Heart right ventricle (tissue), 16 donors: Measurements from ENCODE around the gene VKORC1L1. TPM values are rescaled to one million over a fixed set of nuclear protein-coding genes. Genes with fewer than 3 reads are reported as not detected.
A peak's percentile ranks its signal among the peaks of the same experiment; 100 is the strongest.
"Not testable (repeated sequence)": the region's sequence is repeated elsewhere in the genome, so short reads cannot be mapped to it uniquely, and the experiment has no call there.

ENCODE experiments used
- ATAC-seq, 8 donors: fragments of 200-7000 bp; cut with Tn5 transposase; one replicate each; pipeline ENCODE4 v1.9.1; 2020; ENCODE audit warnings: mild to moderate bottlenecking in 8 of 8, moderate library complexity in 8 of 8, moderate number of reproducible peaks in 1 of 8
- DNase-seq, 2 donors: peaks; one replicate each; pipeline ENCODE4 v3.0.0-alpha.2; 2020
- H3K27ac ChIP-seq, 10 donors: fragments of 200-600 bp; sonication (generic) in 2 of 10; one replicate each; pipeline versions ENCODE4 v1.5.0 to v1.8.0; 2020 to 2022; ENCODE audit warnings: mild to moderate bottlenecking in 3 of 10
- H3K27me3 ChIP-seq, 7 donors: fragments of 200-600 bp; one replicate each; pipeline ENCODE4 v1.8.0; 2021 to 2022; ENCODE audit warnings: mild to moderate bottlenecking in 2 of 7
- H3K36me3 ChIP-seq, 9 donors: fragments of 200-600 bp; sonication (generic) in 1 of 9; one replicate each; pipeline versions ENCODE4 v1.5.0 to v1.8.0; 2020 to 2022; ENCODE audit warnings: mild to moderate bottlenecking in 2 of 9
- H3K4me1 ChIP-seq, 9 donors: fragments of 200-600 bp; sonication (generic) in 1 of 9; one replicate each; pipeline versions ENCODE4 v1.5.0 to v1.8.0; 2020 to 2022; ENCODE audit warnings: mild to moderate bottlenecking in 4 of 9
- H3K4me3 ChIP-seq, 10 donors: fragments of 200-600 bp; sonication (generic) in 2 of 10; one replicate each; pipeline versions ENCODE4 v1.5.0 to v1.8.0; 2020 to 2022; ENCODE audit warnings: mild to moderate bottlenecking in 7 of 10, moderate library complexity in 2 of 10
- H3K9me3 ChIP-seq, 11 donors: fragments of 200-600 bp in 10 of 11; sonication (generic) in 2 of 11; one replicate each; pipeline versions ENCODE4 v1.5.0 to v1.8.0; 2013 to 2022; ENCODE audit warnings: mild to moderate bottlenecking in 2 of 11, control low read depth in 1 of 11, moderate library complexity in 1 of 11
- CTCF ChIP-seq, 9 donors: fragments of 200-600 bp; sonication (generic) in 2 of 9; IDR thresholded peaks; one replicate each; pipeline versions ENCODE4 v1.5.0 to v1.8.0; 2021 to 2022; ENCODE audit warnings: antibody characterized with exemption in 9 of 9, mild to moderate bottlenecking in 5 of 9, moderate library complexity in 1 of 9
- WGBS, 2 donors: extraction: QIAGEN DNeasy Blood & Tissue Kit; methylation state at CpG; one replicate each; pipeline ENCODE4 v1.1.7; 2013; ENCODE audit warnings: inconsistent platforms in 1 of 2; 5-methylcytosine and 5-hydroxymethylcytosine counted together
- intact Hi-C, 10 donors: fragments of 100-400 bp; cut with DNase I; formaldehyde crosslinking; loops; one replicate each; pipeline versions ENCODE4 v1.11.1 to v1.14.2; 2022
- polyA plus RNA-seq, 2 donors: library from polyadenylated mRNA; stranded (reverse); fragments of 200-250 nt; gene quantifications; one replicate each; pipeline ENCODE4 v1.2.3, GENCODE V29; 2013
- total RNA-seq, 10 donors: library from RNA; stranded (reverse); fragmentation: NEBNext Ultra II Directional in 3 of 10; extraction: Animal tissue kit (Norgen Biotek cat#: 25700) in 3 of 10; gene quantifications; one replicate each; pipeline versions ENCODE4 v1.2.1 to v1.2.4, GENCODE V29; 2021 to 2023
- donor health status: Arrhythmogenic right ventricular cardiomyopathy.
- donor health status: ischemic (EF 13 %, LVEDD 7.1; RV severe dilation, severe dysfunction).
- donor health status: healthy with polysubstance abuse.
- donor health status: DM: no; HTN: yes; CAD: no.
- donor health status: DM: no; HTN: no; CAD: no.
- donor health status: ischemic (EF 25% LVEDD 6.9; RV normal size, moderate dysfunction).
- donor health status: ischemic (EF 25% LVEDD 5.7; RV mildly dilated, moderate dysfunction).
- donor health status: healthy.
- donor health status: DM: yes; HTN: yes; CAD: no.
- donor health status: Ischemic cardiomyopathy.
- donor health status: ischemic (EF 35%, LVEDD 5.7; RV mildly dilated, moderate dysfunction).
- donor health status: nonischemic (EF 11% LVEDD 7.7; RV severe dilation, severe dysfunction).
- donor health status: DM: yes; HTN: yes; CAD: no.
- donor health status: PGD.
- donor health status: ischemic (EF 29% LVEDD 5.4; RV normal size, mild dysfunction).
- donor health status: nonischemic (EF 23%, LVEDD 6.1; RV moderate dilation, normal function).

VKORC1L1 gene
- total and polyA plus RNA-seq, 12 donors, result 4.4 to 23.8 (median 17.0) TPM

DNA sequence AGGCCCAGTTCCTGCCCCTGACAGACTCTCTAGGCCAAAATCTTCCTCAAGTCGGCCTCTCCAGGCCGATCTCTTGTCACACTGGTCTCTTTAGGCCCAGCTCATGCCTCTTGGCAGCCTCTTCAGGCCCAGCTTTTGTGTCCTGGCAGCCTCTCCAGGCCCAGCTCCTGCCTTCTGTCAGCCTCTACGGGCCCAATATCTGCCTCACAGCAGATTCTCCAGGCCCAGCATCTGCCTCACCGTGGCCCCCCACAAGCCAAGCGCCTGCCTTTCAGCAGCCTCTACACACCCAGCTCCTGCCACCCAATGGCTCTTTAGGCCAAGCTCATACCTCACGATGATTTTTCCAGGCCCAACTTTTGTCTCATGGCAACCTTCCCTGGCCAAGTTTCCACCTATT lies 33.0 kb upstream of the VKORC1L1 start:
- DNase-seq, result no peak
- no peaks in the 10 kb centered on the region for H3K9me3 ChIP-seq
- H3K4me1 ChIP-seq, result peaks cover 0 to 4% (median 0%) of the 10 kb centered on the region in 9 donors
- no peak overlapping the region for H3K4me3 ChIP-seq
- no peak overlapping the region for H3K27ac ChIP-seq
- no peaks in the 10 kb centered on the region for H3K36me3 ChIP-seq
- ATAC-seq, result no peak
- no peaks in the 10 kb centered on the region for H3K27me3 ChIP-seq
- no peak for TF ChIP-seq CTCF (IDR thresholded peaks at IDR 0.05)
- intact Hi-C loops, result no loop called here
- WGBS, 2 donors, result 91 to 92% methylated on average over 6 of the region's 6 CpGs

- Histone ChIP-seq H3K27ac (no peak overlapping the region), H3K9me3 (no peaks in the 10 kb centered on the region), H3K36me3 (no peaks in the 10 kb centered on the region), H3K27me3 (no peaks in the 10 kb centered on the region), H3K4me3 (no peak overlapping the region), H3K4me1 (no peaks in the 10 kb centered on the region)
- TF ChIP-seq CTCF (IDR thresholded peaks at IDR 0.05), result peak in 1 of 9 donors; percentile 25
- WGBS, 2 donors, result 93% methylated on average over 4 of the region's 4 CpGs
- intact Hi-C loops, result no loop called here
- peak in 1 of 8 donors; percentile 20 for ATAC-seq
- DNase-seq, result no peak
Observed at GRCh38 chr7:65840446-65840845, 32.4 kb upstream of the VKORC1L1 start.

GRCh38 chr7:65843616-65844015 lies 29.3 kb upstream of the VKORC1L1 start:
- H3K27ac ChIP-seq, H3K4me3 ChIP-seq, H3K36me3 ChIP-seq, H3K4me1 ChIP-seq, ATAC-seq, DNase-seq, H3K9me3 ChIP-seq, intact Hi-C loops, H3K27me3 ChIP-seq: not testable (repeated sequence)

GRCh38 chr7:65846008-65846570 lies 26.8 kb upstream of the VKORC1L1 start:
- ATAC-seq, result no peak
- intact Hi-C loops, result no loop called here
- no peaks in the 10 kb centered on the region for H3K36me3 ChIP-seq
- H3K9me3 ChIP-seq, result no peaks in the 10 kb centered on the region
- 47 to 50% methylated on average over 4 of the region's 4 CpGs for WGBS, 2 donors
- H3K4me1 ChIP-seq, result no peaks in the 10 kb centered on the region
- H3K27ac ChIP-seq, result no peak overlapping the region
- no peaks in the 10 kb centered on the region for H3K27me3 ChIP-seq
- DNase-seq, result no peak
- H3K4me3 ChIP-seq, result no peak overlapping the region
- TF ChIP-seq CTCF (IDR thresholded peaks at IDR 0.05), result no peak

- ATAC-seq, H3K9me3 ChIP-seq, intact Hi-C loops, H3K27me3 ChIP-seq, DNase-seq, H3K27ac ChIP-seq, H3K4me1 ChIP-seq, H3K36me3 ChIP-seq, H3K4me3 ChIP-seq: not testable (repeated sequence)
- 76 to 80% methylated on average over 3 of the region's 3 CpGs for WGBS, 2 donors
Observed at GRCh38 chr7:65853426-65853825, 19.4 kb upstream of the VKORC1L1 start.

GRCh38 chr7:65853892-65854291 lies 19.0 kb upstream of the VKORC1L1 start:
- H3K27ac ChIP-seq, H3K9me3 ChIP-seq, ATAC-seq, H3K36me3 ChIP-seq, H3K4me3 ChIP-seq, H3K27me3 ChIP-seq, DNase-seq, H3K4me1 ChIP-seq, intact Hi-C loops: not testable (repeated sequence)
- WGBS, 2 donors, result 78 to 80% methylated on average over 7 of the region's 7 CpGs

DNA sequence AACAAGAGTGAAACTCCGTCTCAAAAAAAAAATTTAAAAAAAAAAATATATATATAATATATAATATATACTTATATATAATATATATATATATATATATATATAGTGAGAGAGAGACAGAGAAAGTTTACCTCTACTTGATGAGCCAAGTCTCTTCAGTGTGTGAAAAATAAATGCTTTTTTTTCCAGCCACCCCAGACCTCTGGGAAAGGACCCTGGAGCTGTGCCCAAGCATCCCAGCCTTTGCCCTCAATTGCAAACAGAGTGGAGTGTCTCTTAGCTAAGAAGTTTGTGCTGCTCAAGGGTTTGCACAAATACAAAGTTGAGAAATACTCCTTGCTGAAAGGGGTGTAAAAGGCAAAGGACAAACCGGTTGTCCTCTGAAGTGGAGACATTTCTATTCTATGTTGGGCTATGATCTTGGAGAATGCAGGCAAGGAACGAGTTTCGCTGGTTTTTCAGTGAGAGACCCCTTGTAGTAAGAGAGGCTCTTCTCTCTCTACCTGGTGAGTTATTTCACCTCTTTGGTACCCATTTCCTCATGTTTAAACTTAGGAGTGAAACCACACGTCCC lies 15.5 kb upstream of the VKORC1L1 start:
- DNase-seq, H3K27me3 ChIP-seq, H3K9me3 ChIP-seq, H3K27ac ChIP-seq, H3K4me1 ChIP-seq, intact Hi-C loops, ATAC-seq, H3K36me3 ChIP-seq, H3K4me3 ChIP-seq: not testable (repeated sequence)
- 64 to 76% methylated on average over 3 to 4 of the region's 5 CpGs for WGBS, 2 donors

DNA sequence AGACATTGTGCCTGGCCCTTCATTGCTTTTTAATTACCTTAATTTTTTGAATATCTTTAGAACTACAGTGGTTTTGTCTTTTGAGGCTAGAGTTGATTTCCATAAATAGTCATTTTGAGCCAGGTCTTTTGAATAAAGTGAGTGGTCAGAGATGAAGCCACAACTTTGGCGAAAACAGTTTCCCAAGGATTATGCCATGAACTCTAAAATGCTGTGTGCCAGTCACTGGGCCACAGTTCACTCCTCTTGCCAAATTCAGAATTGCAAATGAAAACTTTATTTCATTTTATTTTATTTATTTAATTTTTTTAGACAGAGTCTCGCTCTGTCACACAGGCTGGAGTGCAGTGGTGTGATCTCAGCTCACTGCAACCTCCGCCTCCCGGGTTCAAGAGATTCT lies 14.2 kb upstream of the VKORC1L1 start:
- 98 to 99% methylated on average over 4 of the region's 4 CpGs for WGBS, 2 donors
- H3K4me3 ChIP-seq, intact Hi-C loops: not testable (repeated sequence)

GRCh38 chr7:65866244-65866643 lies 6.6 kb upstream of the VKORC1L1 start:
- H3K9me3 ChIP-seq, H3K4me3 ChIP-seq, ATAC-seq, DNase-seq, H3K36me3 ChIP-seq, H3K4me1 ChIP-seq, H3K27me3 ChIP-seq, intact Hi-C loops, H3K27ac ChIP-seq: not testable (repeated sequence)
- WGBS, 2 donors, result 35 to 47% methylated on average over 3 of the region's 3 CpGs

More for the DNA sequence above, 14.2 kb upstream of the VKORC1L1 start:
- H3K27ac ChIP-seq, H3K27me3 ChIP-seq, H3K4me1 ChIP-seq, H3K9me3 ChIP-seq, ATAC-seq, DNase-seq, H3K36me3 ChIP-seq: not testable (repeated sequence)
